ENCODE results near the gene CRLF1. TPM values are rescaled to one million over a fixed set of nuclear protein-coding genes. Genes with fewer than 3 reads are reported as not detected.
"Not testable (repeated sequence)": the region's sequence is repeated elsewhere in the genome, so short reads cannot be mapped to it uniquely, and the experiment has no call there.

Gene CRLF1
- total RNA-seq, 1 experiment from 2014 or later = 0.86 TPM

DNA sequence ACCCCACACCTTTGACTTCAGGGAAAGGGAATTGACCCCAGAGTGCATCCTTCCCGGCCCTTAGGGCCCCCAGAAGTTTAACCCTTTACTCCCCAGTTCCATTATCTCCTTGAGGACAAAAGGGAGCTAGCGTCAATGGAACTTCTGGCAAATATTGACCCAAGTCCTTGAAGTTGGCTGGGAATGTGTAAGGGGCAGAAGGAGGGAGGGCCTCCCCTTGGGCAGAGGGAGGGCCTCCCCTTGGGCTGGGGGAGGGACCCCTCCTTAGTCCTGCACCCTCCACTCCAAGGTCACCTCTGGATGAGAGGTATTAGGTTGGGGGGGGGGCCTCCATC lies 3.1 kb upstream of the CRLF1 start:
- no peak for DNase-seq (ENCODE audit: low read depth)

- no peak for DNase-seq (ENCODE audit: low read depth)
Observed at GRCh38 chr19:18608805-18609716, 2.5 kb upstream of the CRLF1 start.

DNA sequence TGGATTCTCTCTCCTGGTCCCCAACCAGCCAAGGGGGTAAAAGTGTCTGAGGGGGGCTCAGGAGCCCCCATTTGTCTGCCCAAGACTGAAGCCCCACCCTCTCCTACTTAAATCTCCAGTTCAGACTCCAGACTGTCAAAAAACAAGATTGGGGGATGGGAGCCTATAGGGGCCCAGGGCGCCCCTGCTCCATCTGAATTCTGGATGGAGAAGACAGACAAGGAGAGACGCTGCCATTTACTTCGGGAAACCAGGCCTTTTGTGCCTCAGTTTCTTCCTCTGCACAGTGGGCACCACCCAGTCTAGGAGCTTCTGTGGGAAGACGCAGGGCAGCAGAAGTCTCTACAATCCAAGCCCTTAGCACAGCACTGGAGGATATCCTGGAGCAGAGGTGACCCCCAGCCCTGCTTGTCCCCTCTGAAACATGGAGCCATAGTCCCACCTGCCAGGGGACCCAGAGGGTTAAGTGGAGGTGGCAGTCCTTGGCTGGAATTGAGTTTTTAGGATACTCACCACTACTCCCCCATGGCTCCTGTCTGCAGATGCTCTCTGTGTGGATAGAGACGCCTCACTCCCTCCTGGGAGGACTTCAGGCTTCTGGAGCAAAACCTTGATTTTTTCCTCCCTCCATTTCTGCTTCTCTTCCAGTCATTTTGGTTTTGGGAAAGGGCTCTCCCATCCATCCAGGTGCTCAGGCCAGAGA lies 1.7 kb upstream of the CRLF1 start:
- DNase-seq (ENCODE audit: low read depth) = no peak

GRCh38 chr19:18607226-18608101 lies 865 bp upstream of the CRLF1 start:
- DNase-seq (ENCODE audit: low read depth) = no peak

DNA sequence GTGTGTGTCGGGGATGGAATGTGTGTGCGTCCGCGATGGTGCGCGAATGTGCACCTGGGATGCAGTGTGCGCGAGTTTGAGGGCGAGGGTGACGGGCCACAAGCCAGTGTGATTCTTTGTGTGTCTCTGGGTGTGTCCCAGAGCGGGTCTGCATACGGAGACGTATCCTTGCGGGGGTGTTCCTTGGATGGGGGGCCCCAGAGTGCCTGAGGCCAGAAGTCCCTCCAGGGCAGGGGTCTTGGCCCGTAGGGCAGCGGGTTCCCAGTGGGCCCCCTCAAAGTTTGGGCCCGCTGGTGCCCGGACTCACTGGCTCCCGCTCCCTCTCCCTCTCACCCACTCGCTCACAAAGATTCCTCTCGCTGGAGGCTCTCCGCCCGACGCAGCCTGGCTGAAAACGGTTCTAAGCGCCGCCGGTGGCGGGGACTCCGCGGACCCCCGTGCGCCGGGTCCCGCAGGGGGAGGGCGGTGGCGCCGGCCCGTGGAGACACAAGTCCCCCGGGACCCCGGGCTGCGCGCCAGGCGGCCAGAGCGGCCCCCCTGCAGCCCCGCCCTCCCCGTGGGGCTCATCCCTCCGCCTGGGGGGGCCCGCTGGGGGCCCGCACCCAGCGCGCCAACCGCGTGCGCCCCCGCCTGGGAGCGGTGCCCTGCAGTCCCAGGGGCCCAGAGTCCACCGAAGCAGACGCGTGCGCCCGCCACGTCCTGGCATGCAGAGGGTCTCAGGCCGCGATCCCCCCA lies 886 bp downstream of the CRLF1 start:
- no peak for DNase-seq (ENCODE audit: low read depth)

DNA sequence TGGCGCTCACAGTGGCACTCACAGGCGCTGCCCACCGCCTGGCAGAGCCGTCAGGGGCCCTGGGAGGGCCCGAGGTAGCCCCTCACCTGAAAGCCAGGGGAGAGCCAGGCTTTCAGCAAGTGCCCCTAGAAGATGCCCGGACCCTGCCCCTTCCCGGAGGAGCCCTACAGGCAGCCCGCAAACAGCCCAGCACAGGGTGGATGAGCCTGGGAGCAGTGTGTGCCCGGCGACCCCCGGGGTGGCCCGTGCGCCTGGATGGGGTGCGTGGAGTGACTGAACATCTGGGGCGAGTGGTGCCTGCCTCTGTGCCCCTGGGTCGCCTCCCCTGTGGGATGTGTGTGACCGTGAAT lies 1.4 kb downstream of the CRLF1 start:
- DNase-seq (ENCODE audit: low read depth) = no peak

GRCh38 chr19:18604820-18605159 lies 1.8 kb downstream of the CRLF1 start:
- no peak for DNase-seq (ENCODE audit: low read depth)

DNA sequence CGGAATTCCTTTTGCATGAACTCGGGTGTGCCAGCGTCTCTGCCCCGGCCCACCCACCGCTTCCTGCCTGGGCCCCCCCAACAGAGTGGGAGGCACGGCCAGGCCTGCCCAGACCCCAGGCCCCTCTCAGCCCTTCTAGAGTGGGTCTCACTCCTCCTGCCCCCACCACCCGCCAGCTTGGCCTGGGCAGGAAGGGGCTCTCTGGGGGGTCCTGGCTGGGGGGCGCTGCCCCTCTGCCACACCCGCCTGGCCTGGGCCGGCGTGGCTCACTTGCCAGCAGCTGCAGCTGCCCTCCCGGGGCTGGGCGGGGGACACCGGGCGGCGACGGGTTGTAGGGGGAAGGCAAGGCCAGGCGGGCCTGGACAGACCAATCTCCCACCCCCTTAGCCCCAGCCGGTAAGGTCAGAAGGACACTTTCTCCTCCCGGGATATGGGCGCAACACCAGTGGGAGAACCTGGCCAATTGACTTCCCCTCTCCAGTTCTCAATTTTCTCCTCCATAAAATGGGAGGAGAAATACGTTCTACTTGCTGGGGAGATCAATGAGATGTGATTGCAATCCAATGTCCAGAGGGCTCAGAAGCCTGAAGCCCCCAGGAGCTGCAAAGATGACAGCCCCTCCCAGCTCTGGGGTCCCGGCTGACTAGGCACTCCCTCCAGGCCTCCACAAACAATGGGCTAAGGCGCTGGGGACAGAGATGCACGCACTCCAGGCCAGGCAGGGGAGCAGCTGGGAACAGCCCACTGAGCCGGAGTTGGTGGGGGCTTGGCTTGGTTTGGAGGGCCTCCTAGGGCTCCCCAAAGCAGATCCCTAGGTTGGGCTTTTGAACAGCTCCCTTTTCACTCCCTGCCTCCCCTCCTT lies 2.4 kb downstream of the CRLF1 start:
- DNase-seq (ENCODE audit: low read depth) = no peak

GRCh38 chr19:18603255-18603957 lies 3.2 kb downstream of the CRLF1 start:
- no peak for DNase-seq (ENCODE audit: low read depth)

- DNase-seq (ENCODE audit: low read depth) = no peak
Observed at GRCh38 chr19:18601875-18602274, 4.7 kb downstream of the CRLF1 start.

- not testable (repeated sequence) for DNase-seq (ENCODE audit: low read depth)
Observed at GRCh38 chr19:18600692-18601397, 5.8 kb downstream of the CRLF1 start.

DNA sequence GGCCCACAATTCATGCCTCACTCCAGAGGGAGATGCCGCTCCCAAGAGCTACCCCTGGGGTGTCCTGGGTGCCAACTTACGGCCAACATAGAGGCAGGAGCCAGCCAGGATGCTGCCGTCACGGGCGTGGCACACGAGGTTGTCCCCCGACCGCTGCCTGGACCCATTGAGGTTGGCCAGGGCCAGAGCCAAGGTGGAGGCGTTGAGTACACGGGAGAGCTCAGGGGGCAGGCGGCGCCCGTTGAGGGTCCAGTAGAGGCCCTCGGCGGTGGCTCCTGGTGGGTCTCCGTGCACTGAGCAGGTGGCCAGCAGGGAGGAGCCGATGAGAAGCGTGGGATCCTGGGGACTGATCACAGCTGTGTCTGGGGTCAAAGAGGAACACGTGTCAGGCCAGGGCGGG lies 7.1 kb downstream of the CRLF1 start:
- no peak for DNase-seq (ENCODE audit: low read depth)

GRCh38 chr19:18597809-18598660 lies 8.6 kb downstream of the CRLF1 start:
- no peak for DNase-seq (ENCODE audit: low read depth)

GRCh38 chr19:18596752-18597157 lies 9.8 kb downstream of the CRLF1 start:
- no peak for DNase-seq (ENCODE audit: low read depth)

DNA sequence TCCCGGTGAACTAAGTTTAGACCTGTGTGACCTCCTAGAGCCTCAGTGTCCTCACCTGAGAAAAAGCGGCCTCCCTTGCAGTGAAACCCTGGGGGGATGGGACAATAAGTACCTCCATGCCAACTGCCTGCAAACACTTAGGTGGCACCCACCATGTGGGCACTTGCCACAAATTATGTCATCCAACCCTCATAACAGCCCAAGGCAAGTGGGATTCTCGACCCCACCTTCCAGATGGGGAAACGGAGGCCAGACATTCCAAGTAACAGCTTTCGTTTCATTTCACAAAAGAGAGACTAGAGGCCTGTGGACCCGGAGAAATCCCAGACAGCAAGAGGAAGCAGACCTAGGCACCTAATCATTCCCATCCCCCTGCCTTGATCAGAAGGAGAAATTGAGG lies 11.1 kb downstream of the CRLF1 start:
- no peak for DNase-seq (ENCODE audit: low read depth)

- no peak for DNase-seq (ENCODE audit: low read depth)
Observed at GRCh38 chr19:18594824-18595373, 11.7 kb downstream of the CRLF1 start.

GRCh38 chr19:18594096-18594823 lies 12.3 kb downstream of the CRLF1 start:
- peak; percentile 36 for DNase-seq (ENCODE audit: low read depth)

Data from LHCN-M2 (cell line).